Common myeloid progenitor, CD34-positive (primary cell): ENCODE data around the gene ELL.

Experiments used
- CTCF ChIA-PET: fragments of 350-600 bp; sonication (Branson Sonifier 250); formaldehyde crosslinking; loops from one replicate; lab custom pipeline; 2021; ENCODE audit warnings: antibody characterized with exemption; lab: Charles Lee
- POLR2A ChIA-PET: fragments of 350-600 bp; sonication (Branson Sonifier 250); formaldehyde crosslinking; loops from one replicate; lab custom pipeline; 2021; ENCODE audit warnings: antibody characterized with exemption; lab: Charles Lee
- DNase-seq, 3 donors: peaks; one replicate each; pipeline versions ENCODE4 v3.0.0 to v3.0.0-alpha.2; 2013
- H3K27ac ChIP-seq, 2 experiments: 1 replicate in 1 of 2; 2 replicates in 1 of 2; pipeline ENCODE4 v1.7.0; 2013; ENCODE audit warnings: inconsistent platforms in 2 of 2, low read length in 2 of 2, mild to moderate bottlenecking in 2 of 2, low read depth in 1 of 2, moderate library complexity in 1 of 2; ENCODE audit not compliant: severe bottlenecking in 2 of 2, insufficient read depth in 1 of 2, poor library complexity in 1 of 2
- H3K27me3 ChIP-seq, 5 experiments: replicated peaks in 2 of 5; 1 replicate in 3 of 5; 2 replicates in 2 of 5; pipeline versions ENCODE4 v1.6.1 to v1.7.0; 2013; ENCODE audit warnings: low read length in 4 of 5, mild to moderate bottlenecking in 2 of 5, moderate library complexity in 2 of 5, inconsistent platforms in 1 of 5; ENCODE audit not compliant: insufficient read depth in 5 of 5, control insufficient read depth in 4 of 5
- H3K36me3 ChIP-seq, 4 experiments: 1 replicate in 2 of 4; 2 replicates in 2 of 4; pipeline versions ENCODE4 v1.6.1 to v1.7.0; 2013; ENCODE audit warnings: low read length in 3 of 4, control low read depth in 1 of 4, mild to moderate bottlenecking in 1 of 4; ENCODE audit not compliant: control insufficient read depth in 4 of 4, insufficient read depth in 4 of 4
- H3K4me1 ChIP-seq, 4 experiments: 1 replicate in 3 of 4; 2 replicates in 1 of 4; pipeline versions ENCODE4 v1.6.1 to v1.7.1; 2013; ENCODE audit warnings: low read length in 3 of 4, mild to moderate bottlenecking in 3 of 4, control low read depth in 1 of 4, inconsistent platforms in 1 of 4, moderate library complexity in 1 of 4; ENCODE audit not compliant: control insufficient read depth in 4 of 4, insufficient read depth in 4 of 4; ENCODE audit errors: control extremely low read depth in 1 of 4
- H3K4me3 ChIP-seq, 7 experiments: 1 replicate in 4 of 7; 2 replicates in 3 of 7; pipeline versions ENCODE4 v1.5.1 to v1.7.0; 2013; ENCODE audit warnings: mild to moderate bottlenecking in 7 of 7, low read length in 6 of 7, moderate library complexity in 6 of 7, inconsistent platforms in 2 of 7, low read depth in 2 of 7, control low read depth in 1 of 7; ENCODE audit not compliant: insufficient read depth in 4 of 7, control insufficient read depth in 1 of 7; ENCODE audit errors: extremely low read depth in 1 of 7
- H3K9me3 ChIP-seq, 5 experiments: 1 replicate in 4 of 5; 2 replicates in 1 of 5; pipeline versions ENCODE4 v1.6.1 to v1.7.1; 2013; ENCODE audit warnings: low read length in 4 of 5, mild to moderate bottlenecking in 2 of 5, inconsistent platforms in 1 of 5, low read depth in 1 of 5, moderate library complexity in 1 of 5; ENCODE audit not compliant: control insufficient read depth in 4 of 5, insufficient read depth in 2 of 5; ENCODE audit errors: control extremely low read depth in 1 of 5
- whole genome bisulfite sequencing: methylation state at CpG from one replicate; pipeline ENCODE4 v1.1.5; 2013; ENCODE audit not compliant: insufficient coverage; 5-methylcytosine and 5-hydroxymethylcytosine counted together

ELL gene

GRCh38 chr19:18431351-18432197 lies 90.3 kb downstream of the ELL start:
- POLR2A ChIA-PET, result no interaction called here
- 86% methylated on average over 15 of the region's 34 CpGs for WGBS

GRCh38 chr19:18430417-18431144 lies 91.3 kb downstream of the ELL start:
- Histone ChIP-seq H3K4me1 (peaks cover 0 to 66% (median 34%) of the 10 kb centered on the region in 4 experiments), H3K27me3 (no peaks in the 10 kb centered on the region), H3K4me3 (peak overlapping the region in 1 of 7 experiments; percentile 66), H3K36me3 (peaks cover 0 to 56% (median 10%) of the 10 kb centered on the region in 4 experiments), H3K27ac (peak overlapping the region in 1 of 2 experiments; percentile 77), H3K9me3 (no peaks in the 10 kb centered on the region)
- ChIA-PET POLR2A (no interaction called here), CTCF (interaction anchor here (1.6 to 1.7 kb wide), 2 partner anchors 9 to 12 kb away, joined by 5 to 9 read pairs; partner anchors contain the start of gene SSBP4)
- WGBS, result 95% methylated on average over 11 of the region's 21 CpGs
- DNase-seq, result no peak

More at GRCh38 chr19:18431351-18432197, 90.3 kb downstream of the ELL start:
- H3K4me1 ChIP-seq, result peaks cover 0 to 67% (median 38%) of the 10 kb centered on the region in 4 experiments
- no peaks in the 10 kb centered on the region for H3K9me3 ChIP-seq
- H3K27me3 ChIP-seq, result no peaks in the 10 kb centered on the region
- no peak overlapping the region for H3K4me3 ChIP-seq
- H3K36me3 ChIP-seq, result peaks cover 0 to 62% (median 13%) of the 10 kb centered on the region in 4 experiments
- H3K27ac ChIP-seq, result no peak overlapping the region
- no peak for DNase-seq
- CTCF ChIA-PET, result interaction anchor here (0.7 to 1.7 kb wide), 5 partner anchors 10 to 45 kb away, joined by 3 to 9 read pairs (median 3); partner anchors contain the start of genes GDF15 and SSBP4

- no peaks in the 10 kb centered on the region for H3K27me3 ChIP-seq
- H3K4me1 ChIP-seq, result peaks cover 0 to 69% (median 36%) of the 10 kb centered on the region in 4 experiments
Measured at GRCh38 chr19:18429717-18430416, 92.0 kb downstream of the ELL start.

GRCh38 chr19:18428787-18429674 lies 92.8 kb downstream of the ELL start:
- ChIA-PET CTCF (interaction anchor here (1.7 kb wide), 1 partner anchor 10 kb away, joined by 8 read pairs; the partner anchor contains the start of gene SSBP4), POLR2A (interaction anchor here (0.6 to 1.8 kb wide), 3 partner anchors 9 to 12 kb away, joined by 3 to 10 read pairs (median 6); partner anchors contain the start of gene SSBP4)
- peak; percentile 88 to 95 (median 94) for DNase-seq
- Histone ChIP-seq H3K4me1 (peaks cover 0 to 63% (median 34%) of the 10 kb centered on the region in 4 experiments), H3K36me3 (peaks cover 0 to 48% (median 3%) of the 10 kb centered on the region in 4 experiments), H3K9me3 (no peaks in the 10 kb centered on the region), H3K27ac (peak overlapping the region; percentile 64 to 77), H3K27me3 (no peaks in the 10 kb centered on the region), H3K4me3 (peak overlapping the region; percentile 3 to 66 (median 18))
- WGBS, result 3% methylated on average over 54 of the region's 77 CpGs

More at GRCh38 chr19:18429717-18430416, 92.0 kb downstream of the ELL start:
- Histone ChIP-seq H3K27ac (peak overlapping the region; percentile 64 to 77), H3K36me3 (peaks cover 0 to 54% (median 4%) of the 10 kb centered on the region in 4 experiments), H3K9me3 (no peaks in the 10 kb centered on the region), H3K4me3 (peak overlapping the region in 4 of 7 experiments; percentile 10 to 66 (median 58))
- CTCF ChIA-PET, result no interaction called here
- WGBS, result 14% methylated on average over 10 of the region's 13 CpGs
- peak in 1 of 3 donors; percentile 21 for DNase-seq
- POLR2A ChIA-PET, result interaction anchor here (0.6 to 1.8 kb wide), 2 partner anchors 10 to 11 kb away, joined by 3 to 10 read pairs; partner anchors contain the start of gene SSBP4

- Histone ChIP-seq H3K27ac (peak overlapping the region in 1 of 2 experiments; percentile 77), H3K36me3 (peaks cover 0 to 44% (median 3%) of the 10 kb centered on the region in 4 experiments), H3K9me3 (no peaks in the 10 kb centered on the region), H3K27me3 (no peaks in the 10 kb centered on the region), H3K4me1 (peaks cover 0 to 65% (median 33%) of the 10 kb centered on the region in 4 experiments), H3K4me3 (peak overlapping the region in 2 of 7 experiments; percentile 54 to 66)
- no peak for DNase-seq
- ChIA-PET POLR2A (interaction anchor here (1.4 to 1.8 kb wide), 2 partner anchors 8 to 11 kb away, joined by 6 to 10 read pairs; partner anchors contain the start of gene SSBP4), CTCF (interaction anchor here (1.7 kb wide), 1 partner anchor 10 kb away, joined by 8 read pairs; the partner anchor contains the start of gene SSBP4)
- WGBS, result 75% methylated on average over 15 of the region's 17 CpGs
Measured at GRCh38 chr19:18428173-18428786, 93.6 kb downstream of the ELL start.
